ENCODE measurements around the gene BTN2A1.
"Not testable (repeated sequence)": the region's sequence is repeated elsewhere in the genome, so short reads cannot be mapped to it uniquely, and the experiment has no call there.

Gene BTN2A1

DNA sequence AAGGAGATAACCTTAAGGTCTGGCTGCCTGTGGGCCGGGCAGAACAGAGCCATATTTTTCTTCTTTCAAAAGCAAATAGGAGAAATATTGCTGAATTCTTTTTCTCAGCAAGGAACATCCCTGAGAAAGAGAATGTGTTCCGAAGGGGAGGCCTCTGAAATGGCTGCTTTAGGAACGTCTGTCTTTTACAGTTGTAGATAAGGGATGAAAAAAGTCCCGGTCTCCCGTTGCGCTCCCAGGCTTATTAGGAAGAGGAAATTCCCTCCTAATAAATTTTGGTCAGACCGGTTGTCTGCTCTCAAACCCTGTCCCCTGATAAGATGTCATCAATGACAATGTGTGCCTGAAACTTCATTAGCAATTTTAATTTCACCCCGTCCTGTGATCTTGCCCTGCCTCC lies 24.1 kb upstream of the BTN2A1 start:
- DNase-seq, result not testable (repeated sequence)

DNA sequence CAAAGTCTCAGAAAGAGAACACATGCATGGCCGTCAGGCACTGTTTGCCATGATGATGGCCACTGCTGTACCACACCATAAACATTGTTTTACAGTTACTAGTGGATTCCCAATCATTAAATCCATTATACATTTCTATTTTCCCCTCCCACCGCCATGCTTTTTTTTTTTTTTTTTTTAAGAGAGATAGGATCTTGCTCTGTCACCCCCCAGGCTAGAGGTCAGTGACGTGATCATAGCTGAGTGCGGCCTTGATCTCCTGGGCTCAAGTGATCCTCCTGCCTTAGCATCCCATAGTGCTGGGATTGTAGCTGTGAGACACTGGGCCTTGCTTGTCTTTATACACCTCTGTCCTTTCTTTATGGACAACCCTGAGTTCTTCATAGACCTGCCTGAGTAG lies 21.7 kb upstream of the BTN2A1 start:
- no peak for DNase-seq

- DNase-seq, result no peak
Measured at GRCh38 chr6:26437550-26437949, 20.2 kb upstream of the BTN2A1 start.

GRCh38 chr6:26438000-26438399 lies 19.8 kb upstream of the BTN2A1 start:
- no peak for DNase-seq

- DNase-seq, result no peak
Measured at GRCh38 chr6:26439151-26440125, 18.3 kb upstream of the BTN2A1 start.

DNA sequence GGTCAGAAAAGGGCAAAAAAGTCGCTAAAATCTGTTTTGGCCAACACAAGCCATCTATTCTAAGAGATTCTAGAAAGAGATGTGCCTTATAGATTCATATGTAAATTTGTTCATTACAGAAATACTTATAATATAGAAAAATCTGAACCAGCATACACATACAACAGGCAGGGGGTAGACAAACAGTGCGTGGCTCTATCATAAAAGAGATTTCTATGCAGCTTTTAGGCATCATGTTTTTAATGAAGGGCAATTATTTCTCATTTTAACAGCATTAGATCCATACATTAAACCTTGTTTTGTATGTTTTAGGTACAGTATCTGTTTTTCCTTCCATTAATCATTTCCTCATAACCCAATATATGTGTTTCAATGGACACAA lies 16.8 kb upstream of the BTN2A1 start:
- no peak for DNase-seq

DNA sequence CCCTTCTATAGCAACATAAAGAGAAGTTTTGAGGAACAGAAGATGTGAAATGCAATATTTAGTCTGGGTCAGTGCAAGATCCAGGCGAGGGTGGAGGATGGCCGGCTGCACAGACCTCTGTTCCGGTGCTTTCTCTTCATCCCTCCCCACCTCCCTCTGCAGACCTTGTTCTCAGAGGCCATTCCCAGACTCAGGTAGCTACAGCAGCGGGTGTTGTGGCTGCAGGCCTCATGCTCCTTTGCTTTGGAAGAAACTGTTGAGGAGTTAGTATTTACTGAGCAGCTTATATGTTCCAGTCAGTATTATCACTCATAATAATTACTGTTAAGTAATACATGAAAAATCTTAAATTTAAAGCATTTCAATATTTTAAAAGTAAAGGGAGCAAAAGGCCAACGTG lies 15.8 kb upstream of the BTN2A1 start:
- no peak for DNase-seq

DNA sequence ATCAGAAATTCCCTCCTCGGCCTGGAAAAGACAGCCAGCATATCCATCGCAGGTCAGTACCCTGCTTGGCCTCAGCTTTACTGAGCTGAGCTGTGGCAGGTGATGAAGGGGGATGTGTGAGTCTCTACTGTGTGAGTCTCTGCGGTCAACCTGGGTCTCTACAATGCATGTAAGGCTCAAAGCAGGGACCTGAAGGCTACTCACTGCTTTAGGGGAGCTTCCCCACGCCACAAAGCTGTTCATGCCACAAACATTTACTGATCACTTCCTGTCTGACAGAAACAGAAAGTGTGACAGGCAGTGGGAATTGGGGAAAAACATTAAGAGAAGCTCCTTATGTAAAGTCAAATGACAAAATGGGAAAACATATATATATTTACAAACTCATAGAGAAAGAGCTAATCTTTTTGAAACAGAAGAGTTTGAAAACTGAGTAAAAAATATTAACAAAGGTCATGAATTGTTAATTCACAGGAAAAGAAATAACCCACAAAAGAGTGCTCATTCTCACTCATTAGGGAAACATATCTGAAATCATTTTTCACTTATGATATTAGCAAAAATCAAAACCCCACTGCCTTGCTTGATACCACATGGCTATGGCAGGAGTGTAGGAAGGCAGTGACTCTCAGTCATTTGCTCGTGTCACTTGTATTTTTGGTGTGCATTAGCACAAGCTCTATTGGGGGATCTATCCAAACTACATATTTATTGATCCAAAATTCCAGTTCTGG lies 11.7 kb upstream of the BTN2A1 start:
- peak; percentile 41 for DNase-seq

GRCh38 chr6:26447257-26447656 lies 10.5 kb upstream of the BTN2A1 start:
- no peak for DNase-seq

DNA sequence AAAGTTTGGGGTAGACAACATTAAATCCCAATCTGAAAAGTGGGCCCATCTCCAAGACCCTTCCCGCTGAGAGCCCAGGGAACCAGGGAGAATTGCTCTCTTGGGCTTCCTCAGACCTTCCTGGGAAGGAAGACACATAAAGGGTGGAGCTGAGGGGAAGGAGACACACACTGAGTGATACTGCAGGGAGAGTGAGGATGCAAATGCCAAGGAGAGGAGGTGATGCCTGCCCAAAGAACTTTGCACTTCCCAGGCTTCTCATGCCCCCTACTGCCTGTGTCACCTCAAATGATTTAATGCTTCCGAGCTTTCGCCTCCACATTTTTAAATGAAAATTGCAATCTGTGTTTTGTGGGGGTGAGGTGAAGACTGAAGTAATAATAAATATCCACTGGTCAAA lies 7.5 kb upstream of the BTN2A1 start:
- DNase-seq, result no peak

DNA sequence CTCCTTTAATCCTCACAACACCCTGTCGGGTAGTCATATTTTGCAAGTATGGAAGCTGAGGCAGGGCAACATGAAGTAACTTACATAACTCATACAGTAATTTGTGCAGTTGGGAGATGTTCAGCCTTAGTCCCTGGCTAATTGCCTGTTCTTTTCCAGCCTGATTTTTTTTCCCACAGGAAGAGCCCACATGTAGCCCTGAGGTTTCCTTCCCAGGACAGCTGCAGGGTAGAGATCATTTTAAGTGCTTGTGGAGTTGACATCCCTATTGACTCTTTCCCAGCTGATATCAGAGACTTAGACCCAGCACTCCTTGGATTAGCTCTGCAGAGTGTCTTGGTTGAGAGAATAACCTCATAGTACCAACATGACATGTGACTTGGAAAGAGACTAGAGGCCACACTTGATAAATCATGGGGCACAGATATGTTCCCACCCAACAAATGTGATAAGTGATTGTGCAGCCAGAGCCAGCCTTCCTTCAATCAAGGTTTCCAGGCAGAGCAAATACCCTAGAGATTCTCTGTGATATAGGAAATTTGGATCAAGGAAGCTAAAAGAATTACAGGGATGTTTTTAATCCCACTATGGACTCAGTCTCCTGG lies 5.0 kb upstream of the BTN2A1 start:
- no peak for DNase-seq

DNA sequence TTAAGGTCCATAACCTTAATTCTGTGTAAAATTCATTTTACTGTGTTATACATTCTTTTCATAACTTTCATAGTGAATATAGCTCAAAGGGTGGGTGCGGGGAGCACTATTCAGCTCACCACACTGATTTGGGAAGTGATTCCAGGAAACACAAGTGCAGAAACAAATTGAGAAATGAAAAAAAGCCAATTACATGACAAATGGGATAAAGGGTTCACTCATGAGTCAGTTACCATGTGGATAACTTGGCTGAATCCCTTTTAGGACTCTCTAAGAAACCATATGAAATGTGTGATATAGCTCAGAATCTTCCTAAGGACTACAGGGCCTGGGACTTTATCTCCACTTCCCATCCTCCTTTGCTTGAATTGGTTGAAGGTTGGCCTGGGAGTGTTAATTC lies 3.1 kb upstream of the BTN2A1 start:
- no peak for DNase-seq

DNA sequence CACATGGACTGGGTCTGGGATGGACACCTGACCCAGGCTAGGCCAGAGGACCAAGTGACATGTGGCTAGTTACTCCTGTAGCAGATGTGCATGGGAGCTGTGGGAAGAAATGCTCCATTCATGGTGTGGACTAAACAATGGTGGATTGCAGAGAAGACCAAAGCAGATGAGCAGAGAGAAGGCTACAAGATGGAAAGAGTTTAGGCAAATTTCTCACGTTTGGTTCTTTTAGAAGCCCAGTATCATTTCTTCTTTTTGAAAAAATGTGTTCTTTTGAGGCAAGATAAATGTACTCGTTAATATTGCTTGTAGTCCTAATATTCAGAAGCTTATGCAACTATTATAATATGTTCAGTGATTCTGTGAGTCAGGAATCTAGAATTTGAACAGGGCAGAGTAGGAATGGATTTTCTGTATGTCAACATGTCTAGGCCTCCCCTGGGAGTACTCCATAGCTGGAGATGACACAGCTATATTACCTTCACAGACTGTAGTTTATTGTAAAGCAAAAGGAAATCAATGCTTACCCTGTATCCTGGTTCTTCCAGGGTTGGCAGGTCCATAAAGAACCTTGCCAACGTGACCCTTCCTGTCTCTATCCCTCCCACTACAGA lies 2.3 kb upstream of the BTN2A1 start:
- DNase-seq, result no peak

- DNase-seq, result no peak
Measured at GRCh38 chr6:26457264-26457805, 420 bp upstream of the BTN2A1 start.

GRCh38 chr6:26459023-26459810 lies 1.5 kb downstream of the BTN2A1 start:
- no peak for DNase-seq

- not testable (repeated sequence) for DNase-seq
Measured at GRCh38 chr6:26461353-26461752, 3.6 kb downstream of the BTN2A1 start.

DNA sequence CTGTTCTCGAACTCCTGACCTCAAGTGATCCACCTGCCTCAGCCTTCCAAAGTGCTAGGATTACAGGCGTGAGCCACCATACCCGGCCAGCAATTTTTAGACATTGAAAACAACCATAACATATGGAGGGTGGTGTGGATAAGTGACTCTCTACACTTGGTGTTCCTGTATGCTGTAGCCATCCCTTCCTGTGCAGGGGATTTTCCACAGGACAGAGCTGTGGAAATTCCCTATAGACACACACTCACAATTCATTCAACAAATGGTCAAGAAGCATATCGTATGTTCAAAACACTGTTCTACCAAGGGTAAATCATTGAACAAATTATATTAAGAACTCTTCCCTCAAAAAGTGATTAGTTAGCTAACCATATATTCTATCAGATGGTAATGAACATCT lies 6.3 kb downstream of the BTN2A1 start:
- DNase-seq, result no peak

DNA sequence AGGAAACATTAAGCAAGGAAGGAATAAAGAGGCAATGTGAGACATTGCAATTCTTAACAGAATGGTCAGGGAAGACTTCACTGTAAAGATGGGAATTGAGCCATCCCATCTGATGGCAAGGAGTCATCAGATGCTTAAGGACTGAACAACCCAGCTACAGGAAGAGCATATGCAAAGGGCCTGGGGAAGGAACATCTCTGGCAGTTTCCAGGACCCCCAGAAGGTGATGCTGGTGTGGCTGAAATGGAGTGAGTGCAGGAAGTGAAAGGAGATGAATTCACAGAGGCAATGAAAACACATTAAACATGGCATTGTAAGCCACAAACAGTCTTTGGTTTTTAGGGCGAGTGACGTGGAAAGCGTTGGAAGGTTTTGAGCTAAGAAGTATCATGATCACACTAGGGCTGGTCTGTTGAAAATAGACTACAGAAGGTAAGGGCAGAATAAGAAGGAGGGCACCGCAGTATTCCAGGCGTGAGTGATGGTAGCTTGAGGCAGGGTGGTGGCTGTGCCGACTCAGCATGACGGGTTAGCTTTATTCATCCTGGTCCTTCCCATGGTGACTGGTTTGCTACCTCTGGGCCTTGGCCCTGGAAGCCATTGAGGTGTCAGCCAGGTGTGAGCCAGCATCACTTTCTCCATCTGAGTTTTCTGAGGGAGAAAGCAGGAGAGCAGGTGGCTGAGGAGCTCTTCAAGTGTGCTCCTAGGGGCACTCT lies 6.8 kb downstream of the BTN2A1 start:
- DNase-seq, result no peak

- DNase-seq, result no peak
Measured at GRCh38 chr6:26465776-26466175, 8.0 kb downstream of the BTN2A1 start.

GRCh38 chr6:26468829-26469228 lies 11.1 kb downstream of the BTN2A1 start:
- no peak for DNase-seq

- DNase-seq, result no peak
Measured at GRCh38 chr6:26470643-26471042, 12.9 kb downstream of the BTN2A1 start.

Data from CD4-positive, alpha-beta T cell treated with Interleukin-6 for 4 hours (primary cell).